ENCODE data around the gene MAP2K4. TPM values are rescaled to one million over a fixed set of nuclear protein-coding genes. Genes with fewer than 3 reads are reported as not detected.

The MAP2K4 gene
- total and polyA plus RNA-seq, 10 donors = 8.2 to 35.1 (median 26.0) TPM

GRCh38 chr17:12022310-12022709, 1.6 kb downstream of the MAP2K4 start:
- no peak overlapping the region for H3K27ac ChIP-seq
- no peaks in the 10 kb centered on the region for H3K9me3 ChIP-seq
- H3K4me3 ChIP-seq = peak overlapping the region in 2 of 8 donors; percentile 95 to 97

GRCh38 chr17:12024327-12024726, 3.6 kb downstream of the MAP2K4 start:
- Histone ChIP-seq H3K4me1 (peaks cover 15 to 87% (median 40%) of the 10 kb centered on the region in 6 donors), H3K36me3 (no peaks in the 10 kb centered on the region), H3K9me3 (no peaks in the 10 kb centered on the region), H3K4me3 (no peak overlapping the region), H3K27ac (no peak overlapping the region), H3K27me3 (replicated peaks in 1 of 7) (no peaks in the 10 kb centered on the region)
- WGBS, 5 donors = 46 to 81% (median 67%) methylated on average over 1 of the region's 1 CpG
- intact Hi-C loops (cut with DNase I; ENCODE audit: low total_unique reads) = no loop called here
- TF ChIP-seq POLR2A (IDR thresholded peaks at IDR 0.05) = no peak
- no peak for TF ChIP-seq CTCF (IDR thresholded peaks at IDR 0.05 in 8 of 11, conservative IDR thresholded peaks at IDR 0.05 in 3 of 11)
- TF ChIP-seq POLR2AphosphoS5 (IDR thresholded peaks at IDR 0.05) = no peak
- DNase-seq = no peak

More at GRCh38 chr17:12022310-12022709, 1.6 kb downstream of the MAP2K4 start:
- WGBS, 5 donors = 85 to 96% (median 93%) methylated on average over 2 of the region's 2 CpGs
- TF ChIP-seq POLR2AphosphoS5 (IDR thresholded peaks at IDR 0.05) = no peak
- TF ChIP-seq CTCF (IDR thresholded peaks at IDR 0.05 in 8 of 11, conservative IDR thresholded peaks at IDR 0.05 in 3 of 11) = no peak
- Histone ChIP-seq H3K4me1 (peaks cover 15 to 68% (median 39%) of the 10 kb centered on the region in 6 donors), H3K27me3 (replicated peaks in 1 of 7) (no peaks in the 10 kb centered on the region), H3K36me3 (no peaks in the 10 kb centered on the region)
- intact Hi-C loops (cut with DNase I; ENCODE audit: low total_unique reads) = no loop called here
- DNase-seq = no peak

GRCh38 chr17:12027658-12028057, 7.0 kb downstream of the MAP2K4 start:
- intact Hi-C loops (cut with DNase I; ENCODE audit: low total_unique reads) = no loop called here
- TF ChIP-seq POLR2A (IDR thresholded peaks at IDR 0.05) = no peak
- TF ChIP-seq POLR2AphosphoS5 (IDR thresholded peaks at IDR 0.05) = no peak
- no peak for TF ChIP-seq CTCF (IDR thresholded peaks at IDR 0.05 in 8 of 11, conservative IDR thresholded peaks at IDR 0.05 in 3 of 11)
- Histone ChIP-seq H3K4me1 (peaks cover 4 to 93% (median 31%) of the 10 kb centered on the region in 6 donors), H3K9me3 (no peaks in the 10 kb centered on the region), H3K4me3 (no peak overlapping the region), H3K27me3 (replicated peaks in 1 of 7) (no peaks in the 10 kb centered on the region), H3K36me3 (no peaks in the 10 kb centered on the region), H3K27ac (no peak overlapping the region)
- WGBS, 5 donors = 89 to 100% (median 94%) methylated on average over 1 of the region's 1 CpG
- no peak for DNase-seq

- TF ChIP-seq POLR2A (IDR thresholded peaks at IDR 0.05) (no peak), POLR2AphosphoS5 (IDR thresholded peaks at IDR 0.05) (no peak), CTCF (IDR thresholded peaks at IDR 0.05 in 8 of 11, conservative IDR thresholded peaks at IDR 0.05 in 3 of 11) (no peak)
- WGBS, 5 donors = 86 to 98% (median 93%) methylated on average over 2 of the region's 2 CpGs
- Histone ChIP-seq H3K27ac (no peak overlapping the region), H3K9me3 (no peaks in the 10 kb centered on the region), H3K4me3 (no peak overlapping the region), H3K36me3 (no peaks in the 10 kb centered on the region), H3K27me3 (replicated peaks in 1 of 7) (no peaks in the 10 kb centered on the region), H3K4me1 (peaks cover 0 to 89% (median 22%) of the 10 kb centered on the region in 6 donors)
- intact Hi-C loops (cut with DNase I; ENCODE audit: low total_unique reads) = no loop called here
- no peak for DNase-seq
Measured at GRCh38 chr17:12028611-12029010, 7.9 kb downstream of the MAP2K4 start.

Measured in spleen (tissue), 11 donors.